GM13976 (cell line): ENCODE data around the gene DLGAP4.

Source experiments
- DNase-seq: peaks from one replicate; pipeline ENCODE4 v3.0.0; 2012; ENCODE audit warnings: low spot score
- CTCF ChIP-seq: IDR thresholded peaks from 2 replicates; pipeline ENCODE4 v1.5.1; 2012; ENCODE audit warnings: borderline replicate concordance, mild to moderate bottlenecking; ENCODE audit not compliant: insufficient read depth; ENCODE audit errors: extremely low read depth, missing control alignments, control extremely low read depth
- in situ Hi-C: fragments of 300-500 bp; cut with MboI; formaldehyde crosslinking; loops from one replicate; pipeline ENCODE4 v1.12.0; 2022; ENCODE audit warnings: low sequenced_read_pairs, mixed read lengths, inconsistent platforms; ENCODE audit not compliant: unreplicated experiment

Gene DLGAP4

DNA sequence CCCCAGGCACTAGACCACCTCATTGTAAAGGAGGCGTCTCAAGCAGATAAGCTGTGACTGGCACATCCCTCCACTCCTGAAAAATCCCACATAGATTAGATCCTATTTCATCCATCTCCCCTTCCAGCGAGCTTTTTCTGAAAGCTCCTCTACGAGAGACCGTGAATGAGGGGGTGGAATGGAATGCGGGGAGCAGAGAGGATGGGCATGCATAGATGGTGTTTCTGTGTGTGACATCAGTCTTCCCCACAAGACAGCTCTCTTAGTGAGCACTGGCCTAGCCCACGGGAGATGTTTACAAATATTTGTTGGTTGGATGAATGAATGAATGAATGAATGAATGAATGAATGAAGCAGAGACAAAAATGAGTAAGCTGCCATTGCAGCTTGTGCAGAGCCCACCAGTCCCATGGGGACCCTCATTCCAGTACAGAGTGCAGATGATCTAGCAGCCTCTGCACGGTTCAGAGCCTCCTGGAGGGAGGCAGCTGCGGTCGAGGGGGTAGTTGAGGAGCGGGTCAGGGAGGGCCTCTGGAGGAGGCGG lies 98.4 kb downstream of the DLGAP4 start:
- DNase-seq, result no peak
- TF ChIP-seq CTCF, result no peak
- in situ Hi-C loops, result no loop called here

DNA sequence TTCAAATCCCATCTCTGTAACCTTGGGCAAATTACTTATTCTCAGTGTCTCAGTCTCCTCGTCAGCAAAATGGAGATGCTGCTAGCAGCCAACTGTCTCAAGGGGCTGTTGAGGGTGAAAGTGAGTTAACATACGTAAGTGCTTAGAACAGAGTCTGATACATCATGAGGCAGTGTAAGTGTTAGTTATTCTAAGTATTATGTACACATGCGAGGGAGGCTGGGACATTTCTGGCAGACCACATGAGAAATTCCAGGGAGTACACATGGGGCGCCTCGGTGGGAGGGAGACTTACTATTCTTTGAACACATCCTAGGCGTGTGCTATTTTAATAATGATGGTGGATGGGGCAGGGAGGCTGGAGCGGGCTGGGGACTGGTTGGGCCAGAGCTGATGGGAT lies 99.1 kb downstream of the DLGAP4 start:
- no peak for TF ChIP-seq CTCF
- in situ Hi-C loops, result no loop called here
- no peak for DNase-seq

- TF ChIP-seq CTCF, result no peak
- no peak for DNase-seq
- in situ Hi-C loops, result no loop called here
Observed at GRCh38 chr20:36407199-36407733, 101.1 kb downstream of the DLGAP4 start.

- TF ChIP-seq CTCF, result no peak
- in situ Hi-C loops, result no loop called here
- no peak for DNase-seq
Observed at GRCh38 chr20:36408219-36408618, 102.1 kb downstream of the DLGAP4 start.

GRCh38 chr20:36411861-36412454 lies 105.8 kb downstream of the DLGAP4 start:
- in situ Hi-C loops, result no loop called here
- TF ChIP-seq CTCF, result no peak
- DNase-seq, result no peak

DNA sequence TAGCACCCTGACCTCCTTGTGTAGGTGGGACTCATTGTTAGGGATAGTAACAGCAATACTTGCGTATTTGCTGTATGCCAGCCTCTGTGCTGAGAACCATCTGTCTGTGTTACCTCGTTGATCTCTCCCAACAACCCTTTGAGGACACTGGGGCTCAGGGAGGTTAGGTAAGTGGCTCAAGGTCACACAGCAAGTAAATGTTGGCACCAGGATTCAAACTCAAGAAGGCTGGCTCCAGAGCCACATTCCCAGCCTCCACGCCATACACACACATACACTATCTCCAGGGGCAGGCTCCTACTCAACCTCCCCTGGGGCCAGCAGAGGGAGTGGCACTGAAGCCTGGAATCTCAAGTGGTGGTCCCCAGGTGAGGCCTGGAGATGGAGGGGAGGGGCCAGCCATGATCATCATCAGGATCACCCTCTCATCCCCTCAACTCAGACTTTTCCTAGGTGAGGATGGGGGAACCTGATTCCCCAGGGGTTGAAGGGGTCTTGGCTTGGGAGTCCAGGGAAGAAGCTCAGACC lies 109.4 kb downstream of the DLGAP4 start:
- DNase-seq, result no peak
- in situ Hi-C loops, result no loop called here
- no peak for TF ChIP-seq CTCF
